GM18861 (cell line): ENCODE measurements around the gene COLEC11.

Experiments
- ATAC-seq: cut with Tn5 transposase; IDR thresholded peaks from one replicate; pipeline ENCODE4 v1.9.1; 2021; ENCODE audit not compliant: unreplicated experiment

COLEC11 gene

DNA sequence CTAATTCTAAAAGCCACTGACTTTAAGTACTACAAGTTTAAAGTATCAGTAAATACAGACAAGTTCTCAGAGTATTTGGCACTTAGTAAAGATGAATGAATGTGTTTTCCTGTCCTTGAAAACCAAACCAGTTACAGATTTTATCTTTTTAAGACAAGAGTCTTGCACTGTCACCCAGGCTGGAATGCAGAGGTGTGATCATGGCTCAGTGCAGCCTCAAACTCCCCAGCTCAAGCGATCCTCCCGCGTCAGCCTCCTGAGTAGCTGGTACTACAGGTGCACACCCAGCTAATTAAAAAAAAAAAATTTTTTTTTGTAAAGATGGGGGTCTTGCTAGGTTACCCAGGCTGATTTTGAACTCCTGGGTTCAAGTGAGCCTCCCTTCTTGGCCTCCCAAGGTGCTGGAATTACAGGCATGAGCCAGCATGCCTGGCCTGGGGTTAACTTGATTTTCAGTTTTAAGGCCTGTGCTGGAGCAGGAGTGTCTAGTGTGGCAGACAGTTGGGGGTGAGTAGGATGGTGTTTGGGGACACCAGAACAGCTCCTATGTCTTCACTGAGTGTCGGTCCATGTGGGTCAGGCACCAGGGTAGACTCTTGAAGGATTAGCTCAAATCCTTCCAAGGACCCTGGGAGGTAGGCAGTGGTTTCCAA lies 10.2 kb upstream of the COLEC11 start:
- ATAC-seq, result no peak

DNA sequence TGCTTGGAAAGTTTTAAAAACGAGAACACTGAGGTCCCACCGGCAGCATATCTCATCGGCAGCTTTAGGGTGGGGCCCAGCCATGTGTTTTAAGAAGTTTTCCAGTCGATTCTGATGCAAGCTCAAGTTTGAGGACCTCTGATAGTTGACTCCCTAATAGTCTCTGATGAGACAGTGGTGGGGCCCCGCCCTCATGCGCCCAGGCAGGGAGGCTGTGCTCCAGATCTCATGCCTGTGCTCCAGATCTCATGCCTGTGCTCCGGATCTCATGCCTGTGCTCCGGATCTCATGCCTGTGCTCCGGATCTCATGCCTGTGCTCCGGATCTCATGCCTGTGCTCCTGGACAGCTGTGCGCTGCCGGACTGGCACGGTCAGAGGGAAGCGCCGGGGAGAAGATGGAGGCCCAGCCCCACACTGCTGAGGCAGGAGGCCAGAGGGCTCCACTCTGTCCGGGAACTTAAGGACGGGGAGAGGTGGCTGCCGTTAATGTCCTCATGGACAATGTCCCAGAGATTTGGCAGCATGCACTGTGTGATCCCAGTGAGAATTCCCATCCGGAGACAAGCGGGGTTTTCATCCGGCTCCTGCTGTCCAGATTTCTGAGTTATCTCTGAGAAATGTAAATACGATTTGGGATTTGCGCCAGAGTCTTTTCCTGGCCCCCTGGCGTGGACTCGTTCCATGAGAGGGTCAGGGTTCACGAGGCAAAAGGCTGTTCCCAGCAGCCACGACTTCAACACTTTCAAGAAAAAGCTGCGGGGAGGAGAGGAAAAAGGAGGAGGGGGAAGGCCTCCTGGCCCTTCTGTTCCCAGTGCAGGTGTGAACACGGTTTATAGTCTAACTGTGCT lies 9.4 kb upstream of the COLEC11 start:
- no peak for ATAC-seq

DNA sequence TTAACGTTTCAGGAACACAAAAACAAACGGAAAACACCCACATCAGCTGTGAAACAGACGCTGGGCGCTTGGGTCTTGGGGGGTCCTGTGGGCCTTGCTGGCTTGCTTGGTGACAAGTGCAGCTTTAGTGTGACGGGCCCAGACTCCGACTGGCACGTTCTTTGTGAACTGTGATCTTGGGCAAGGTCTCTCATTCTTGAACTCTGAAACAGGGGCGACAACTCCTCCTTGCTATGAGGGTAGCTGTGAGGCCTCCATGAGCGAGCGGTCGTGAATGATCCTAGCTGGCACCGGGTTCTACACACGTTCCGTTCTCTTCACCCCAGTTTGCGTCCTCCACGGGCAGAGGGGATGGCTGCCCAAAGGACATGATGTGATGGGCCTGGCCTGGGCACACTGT lies 8.7 kb upstream of the COLEC11 start:
- ATAC-seq, result no peak

DNA sequence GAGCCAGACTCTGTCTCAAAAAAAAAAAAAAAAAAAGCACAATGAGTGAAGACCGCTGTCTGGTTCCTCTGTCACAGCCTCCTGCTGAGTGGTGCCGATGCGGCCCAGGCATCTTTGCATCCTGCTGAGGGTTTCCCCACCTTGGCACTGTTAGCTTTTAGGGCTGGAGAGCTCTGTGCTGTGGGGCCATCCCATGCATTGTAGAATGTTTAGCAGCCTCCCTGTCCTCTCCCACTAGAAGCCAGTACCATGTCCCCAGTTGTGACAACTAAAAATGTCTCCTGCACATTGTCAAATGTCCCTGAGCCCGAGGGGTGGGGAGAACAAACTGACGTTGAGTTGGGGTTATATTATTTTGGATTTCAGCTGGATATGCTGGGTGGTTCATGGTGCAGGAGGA lies 7.9 kb upstream of the COLEC11 start:
- no peak for ATAC-seq

DNA sequence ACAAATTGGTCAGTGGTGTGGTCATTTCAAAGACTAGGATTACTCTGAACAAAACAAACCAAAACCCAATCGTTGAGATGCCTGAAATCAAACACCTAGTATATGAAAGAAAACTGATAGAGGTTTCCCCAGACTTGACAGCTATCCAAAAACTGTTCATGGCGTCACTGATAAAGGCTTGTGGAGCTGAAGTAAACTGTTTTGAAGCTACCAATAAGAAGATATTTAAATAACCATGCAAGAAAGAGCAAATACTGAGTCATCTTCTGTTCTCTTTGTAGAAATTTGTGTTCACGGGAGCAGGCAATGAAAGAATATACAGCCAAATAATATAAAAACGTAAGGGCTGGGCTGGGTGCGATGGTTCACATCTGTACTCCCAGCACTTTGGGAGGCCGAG lies 7.5 kb upstream of the COLEC11 start:
- ATAC-seq, result no peak

DNA sequence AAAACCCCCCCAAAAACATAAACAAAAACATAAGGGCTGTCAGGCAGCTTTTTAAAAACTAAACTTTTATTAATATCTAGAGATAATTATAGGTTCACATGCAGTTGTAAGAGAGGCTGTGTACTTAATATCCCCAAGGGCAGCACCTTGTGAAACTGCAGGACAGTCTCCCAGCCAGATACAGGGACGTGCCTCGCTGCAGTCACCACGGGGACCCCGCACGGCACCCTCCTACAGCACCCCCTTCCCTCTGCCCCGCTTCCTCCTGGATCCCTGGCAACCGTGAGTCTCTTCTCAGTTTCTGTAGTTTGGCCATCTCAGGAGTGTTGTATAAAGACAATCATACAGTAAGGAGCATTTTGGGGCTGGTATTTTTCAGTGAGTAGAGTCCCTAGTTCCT lies 6.8 kb upstream of the COLEC11 start:
- no peak for ATAC-seq

DNA sequence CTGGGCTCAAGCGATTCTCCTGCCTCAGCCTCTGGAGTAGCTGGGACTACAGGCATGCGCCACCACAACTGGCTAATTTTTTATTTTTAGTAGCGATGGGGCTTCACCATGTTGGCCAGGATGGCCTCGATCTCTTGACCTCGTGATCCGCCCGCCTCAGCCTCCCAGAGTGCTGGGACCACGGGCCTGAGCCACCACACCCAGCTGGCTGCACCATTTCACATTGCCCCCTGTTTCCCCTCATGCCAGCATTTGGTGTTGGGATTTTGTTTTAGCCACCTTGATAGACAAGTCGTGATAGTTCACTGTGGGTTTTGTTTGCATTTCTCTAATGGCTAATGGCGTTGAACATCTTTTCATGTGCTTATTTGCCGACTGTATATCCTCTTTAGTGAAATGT lies 5.8 kb upstream of the COLEC11 start:
- no peak for ATAC-seq

DNA sequence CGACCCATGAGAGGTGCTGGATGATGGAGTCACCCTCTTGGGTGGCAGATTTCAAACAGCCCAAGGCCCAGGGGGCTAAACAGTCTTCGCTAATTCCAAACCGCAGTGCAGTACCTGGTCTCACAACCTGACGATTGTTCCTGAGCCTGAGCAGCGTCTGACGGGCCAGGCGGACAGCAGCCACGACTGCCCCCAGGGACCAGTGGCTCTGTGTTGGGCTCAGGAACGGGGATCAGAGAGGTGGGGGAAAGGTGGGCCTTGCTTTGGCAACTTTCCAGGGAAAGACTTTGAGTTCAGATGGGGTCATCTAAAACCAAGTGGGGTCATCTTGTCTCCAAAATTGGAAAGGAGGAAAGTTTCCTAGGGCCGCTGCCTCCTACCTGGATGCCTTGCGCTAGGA lies 492 bp downstream of the COLEC11 start:
- no peak for ATAC-seq

DNA sequence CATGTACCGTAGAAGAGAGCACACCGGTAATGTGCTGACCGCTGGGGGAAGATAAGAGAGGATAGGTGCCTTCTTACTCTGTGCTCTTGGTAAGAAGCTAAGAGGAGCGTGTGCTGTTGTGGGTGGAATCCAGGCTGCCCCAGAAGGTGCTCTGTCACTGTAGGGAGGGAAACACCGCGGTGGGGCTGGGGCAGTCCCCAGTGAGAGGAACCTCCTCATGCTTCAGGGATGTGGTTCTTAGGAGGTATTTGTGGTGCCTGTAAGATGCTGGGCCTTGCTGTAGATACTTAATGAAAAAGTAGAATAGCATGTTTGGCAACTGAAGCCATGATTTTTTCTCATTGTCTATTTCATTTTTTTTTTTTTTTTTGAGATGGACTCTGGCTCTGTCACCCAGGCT lies 1.1 kb downstream of the COLEC11 start:
- peak; percentile 72 for ATAC-seq

DNA sequence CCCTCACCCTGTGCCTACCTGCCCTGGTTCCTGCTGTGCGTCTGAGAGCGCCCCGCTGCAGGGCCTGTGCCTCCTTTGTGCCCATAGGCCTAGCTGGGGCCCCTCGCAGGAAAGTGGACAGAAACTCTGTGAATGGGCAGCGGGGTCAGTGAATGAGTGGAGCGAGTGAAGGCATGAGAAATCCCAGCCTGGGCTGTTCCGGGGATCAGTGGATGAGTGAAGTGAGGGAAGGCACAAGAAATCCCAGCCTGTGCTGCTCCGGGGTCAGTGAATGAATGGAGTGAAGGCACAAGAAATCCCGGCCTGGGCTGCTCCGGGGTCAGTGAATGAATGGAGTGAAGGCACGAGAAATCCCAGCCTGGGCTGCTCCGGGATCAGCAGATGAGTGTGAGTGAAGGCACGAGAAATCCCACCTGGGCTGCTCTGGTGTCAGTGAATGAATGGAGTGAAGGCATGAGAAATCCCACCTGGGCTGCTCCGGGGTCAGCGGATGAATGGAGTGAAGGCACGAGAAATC lies 2.0 kb downstream of the COLEC11 start:
- ATAC-seq, result no peak

DNA sequence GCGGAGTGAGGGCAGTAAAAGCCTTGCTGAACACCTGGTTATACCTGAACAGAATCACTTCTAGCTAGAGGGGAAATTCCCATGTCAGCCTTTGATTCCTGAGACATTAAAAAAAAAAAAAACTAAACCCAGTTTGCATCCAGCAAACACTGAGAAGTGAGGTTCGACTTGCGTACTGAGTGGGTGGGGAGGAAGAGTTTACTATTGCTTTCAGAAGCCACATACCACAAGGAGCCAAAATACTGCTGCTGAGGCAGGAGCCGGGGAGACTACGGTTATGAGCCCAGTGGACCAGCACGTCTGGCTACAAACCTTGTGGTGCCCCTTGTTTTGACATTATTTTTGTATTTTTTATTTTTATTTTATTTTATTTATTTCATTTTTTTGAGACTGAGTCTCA lies 2.7 kb downstream of the COLEC11 start:
- no peak for ATAC-seq

DNA sequence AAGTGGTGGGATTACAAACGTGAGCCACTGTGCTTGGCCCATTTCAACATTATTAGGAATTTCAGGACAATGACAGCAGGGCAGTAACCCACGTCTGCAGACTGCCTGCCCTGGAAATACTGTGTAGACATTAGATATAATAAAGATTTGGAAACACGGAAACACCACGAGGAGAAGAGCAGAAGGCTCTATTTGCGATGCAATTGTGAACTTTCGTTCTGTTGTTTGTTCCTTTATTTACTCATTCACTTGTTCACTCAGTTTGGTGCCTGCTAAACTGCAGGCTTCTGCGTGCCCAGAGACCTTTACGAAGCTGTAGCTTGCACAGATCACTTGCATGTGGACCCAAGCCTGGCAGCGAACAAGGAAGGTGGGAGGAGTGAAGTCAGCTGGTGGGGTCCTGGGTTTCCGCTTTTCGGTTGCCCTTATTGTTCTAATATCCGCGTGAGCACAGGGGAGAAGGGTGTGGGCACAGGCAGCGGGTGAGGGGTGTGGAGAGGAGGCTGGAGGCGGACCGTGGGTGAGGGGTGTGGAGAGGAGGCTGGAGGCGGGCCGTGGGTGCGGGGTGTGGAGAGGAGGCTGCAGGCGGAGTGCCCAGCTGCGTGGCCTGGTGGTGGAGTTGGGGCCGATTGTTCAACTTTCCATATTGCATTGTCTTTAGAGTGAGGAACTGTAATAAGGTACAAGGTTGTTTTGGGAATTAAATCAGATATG lies 3.4 kb downstream of the COLEC11 start:
- ATAC-seq, result no peak

DNA sequence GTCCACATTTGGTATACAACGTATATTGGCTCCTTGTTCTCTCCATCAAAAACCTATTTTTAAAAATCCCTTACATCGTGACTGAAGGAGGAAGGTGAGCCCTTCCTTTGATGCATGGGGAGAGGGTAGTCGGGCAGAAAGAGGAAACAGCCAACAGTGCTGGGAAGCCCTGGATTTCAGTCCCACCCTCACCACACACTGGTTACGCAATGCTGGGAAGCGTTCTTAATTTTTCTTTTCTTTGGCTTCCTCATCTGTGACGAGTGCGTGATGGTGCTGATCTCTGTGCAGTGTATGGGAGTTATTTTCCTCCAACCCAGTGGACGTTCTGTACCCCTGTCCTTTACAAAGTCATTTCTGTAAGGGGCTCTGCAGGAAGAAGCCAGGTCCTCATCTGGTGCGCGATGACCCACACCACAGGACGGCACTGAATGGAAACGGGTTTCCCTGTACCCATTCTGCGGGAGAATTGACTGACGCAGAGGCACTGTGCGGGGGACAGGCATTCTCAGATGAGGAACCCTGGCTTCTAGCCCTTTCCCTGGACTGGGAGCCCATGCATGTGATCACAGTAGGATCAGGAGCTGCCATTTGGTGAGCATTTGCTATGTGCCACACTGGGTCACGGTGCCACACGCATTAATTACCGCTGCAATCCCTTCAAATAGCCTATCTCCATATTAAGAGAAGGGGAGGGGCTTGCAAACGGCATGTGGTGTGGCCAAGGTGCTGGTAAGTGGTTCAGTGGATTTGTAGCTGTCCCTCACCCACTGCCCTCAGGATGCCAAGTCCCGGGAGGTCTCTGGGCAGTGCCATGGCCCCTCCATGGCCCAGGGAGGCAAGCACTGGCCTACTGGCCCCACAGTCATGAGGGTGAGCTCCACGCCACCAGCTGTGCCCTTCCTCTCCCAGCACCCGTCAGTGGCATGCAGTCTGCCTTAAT lies 4.3 kb downstream of the COLEC11 start:
- ATAC-seq, result no peak

DNA sequence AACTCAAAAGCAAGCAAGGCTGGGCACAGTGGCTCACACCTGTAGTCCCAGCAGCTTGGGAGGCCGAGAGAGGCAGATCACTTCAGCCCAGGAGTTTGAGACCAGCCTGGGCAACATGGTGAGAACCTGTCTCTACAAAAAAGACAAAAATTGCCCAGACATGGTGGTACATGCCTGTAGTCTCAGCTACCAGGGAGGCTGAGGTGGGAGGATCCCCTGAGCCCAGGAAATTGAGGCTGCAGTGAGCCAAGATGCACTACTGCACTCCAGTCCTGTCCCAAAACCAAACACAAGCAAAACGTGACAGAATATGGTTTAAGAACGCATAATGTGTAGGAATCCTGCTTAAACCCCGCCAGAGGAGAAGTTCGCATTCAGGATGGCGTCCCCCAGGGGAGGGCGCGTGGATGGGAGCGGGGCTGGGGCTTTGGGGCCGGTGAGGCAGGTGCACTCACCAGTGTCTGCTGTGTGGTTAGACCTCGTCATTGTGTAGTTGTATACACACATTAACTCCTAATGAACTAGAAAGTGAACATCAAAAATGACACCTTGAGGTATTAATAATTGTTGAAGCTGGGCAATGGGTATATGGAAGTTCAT lies 5.4 kb downstream of the COLEC11 start:
- ATAC-seq, result no peak

DNA sequence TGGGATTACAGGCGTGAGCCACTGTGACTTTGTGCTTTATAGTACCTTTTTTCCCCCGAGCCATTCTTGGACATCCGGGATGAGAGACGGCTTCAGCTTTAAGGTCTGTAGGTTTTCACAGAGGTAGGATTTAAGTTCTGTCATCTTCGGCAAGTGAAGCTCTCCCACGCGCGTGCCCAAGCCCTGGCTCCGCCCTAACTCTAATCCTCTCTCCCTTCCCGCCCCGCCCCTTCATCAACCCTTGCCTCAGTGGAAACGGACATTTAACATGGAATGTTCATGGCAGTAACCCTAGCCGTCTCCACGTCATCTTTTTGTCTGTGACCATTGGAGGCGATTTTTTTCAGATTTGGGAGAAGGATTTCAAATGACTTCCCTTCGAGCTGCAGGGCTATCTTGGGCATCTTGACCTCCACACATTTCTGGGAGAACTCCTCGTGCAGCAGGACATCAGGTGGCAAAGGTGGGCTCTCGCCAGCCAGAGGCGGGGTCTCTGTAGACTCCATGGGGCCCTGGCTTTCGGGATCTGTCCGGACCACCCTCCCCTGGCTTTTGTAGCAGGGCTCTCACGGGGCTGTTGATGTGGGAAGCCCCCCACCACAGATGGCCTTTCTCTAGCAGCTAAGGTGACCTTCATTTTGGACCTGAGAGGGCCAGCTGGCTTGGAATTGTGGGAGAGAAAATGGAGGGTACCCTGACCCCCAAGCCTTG lies 6.8 kb downstream of the COLEC11 start:
- no peak for ATAC-seq

DNA sequence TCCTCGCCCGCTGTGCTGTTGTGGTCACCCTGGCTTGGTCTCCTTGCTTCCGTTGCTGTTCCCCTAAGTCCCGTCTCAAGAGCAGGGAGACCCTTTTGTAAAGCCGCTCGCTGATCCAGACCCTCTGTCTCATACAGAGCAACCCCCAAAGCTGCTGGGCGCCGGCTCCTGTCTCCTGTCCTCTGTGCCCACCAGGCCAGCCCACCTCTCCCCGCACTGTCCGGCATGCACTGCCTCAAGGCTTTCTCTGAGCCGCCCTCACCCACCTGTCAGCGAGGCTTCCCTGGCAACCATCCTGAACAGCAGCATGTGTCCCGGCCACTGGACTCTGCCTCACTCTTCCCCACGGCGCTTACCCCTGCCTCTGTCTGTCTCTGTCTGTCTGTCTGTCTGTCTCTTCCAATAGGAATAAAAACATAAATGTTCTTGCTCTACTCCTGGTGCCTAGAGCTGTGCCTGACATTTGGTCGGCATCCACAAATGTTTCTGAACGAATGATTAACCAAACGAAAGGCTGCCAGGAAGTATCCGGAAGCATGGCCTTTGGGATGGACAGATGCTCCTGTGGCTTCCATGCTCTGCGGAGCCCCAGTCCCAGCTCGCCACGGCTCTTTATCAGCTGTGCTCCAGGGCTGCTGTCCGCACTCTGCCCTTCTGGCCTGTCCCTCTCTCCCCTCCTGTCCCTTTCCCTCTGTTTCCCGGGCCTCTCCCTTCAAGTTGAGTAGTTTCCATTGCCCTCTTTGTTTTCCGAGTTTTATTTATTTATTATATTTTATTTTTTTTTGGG lies 7.8 kb downstream of the COLEC11 start:
- ATAC-seq, result no peak

DNA sequence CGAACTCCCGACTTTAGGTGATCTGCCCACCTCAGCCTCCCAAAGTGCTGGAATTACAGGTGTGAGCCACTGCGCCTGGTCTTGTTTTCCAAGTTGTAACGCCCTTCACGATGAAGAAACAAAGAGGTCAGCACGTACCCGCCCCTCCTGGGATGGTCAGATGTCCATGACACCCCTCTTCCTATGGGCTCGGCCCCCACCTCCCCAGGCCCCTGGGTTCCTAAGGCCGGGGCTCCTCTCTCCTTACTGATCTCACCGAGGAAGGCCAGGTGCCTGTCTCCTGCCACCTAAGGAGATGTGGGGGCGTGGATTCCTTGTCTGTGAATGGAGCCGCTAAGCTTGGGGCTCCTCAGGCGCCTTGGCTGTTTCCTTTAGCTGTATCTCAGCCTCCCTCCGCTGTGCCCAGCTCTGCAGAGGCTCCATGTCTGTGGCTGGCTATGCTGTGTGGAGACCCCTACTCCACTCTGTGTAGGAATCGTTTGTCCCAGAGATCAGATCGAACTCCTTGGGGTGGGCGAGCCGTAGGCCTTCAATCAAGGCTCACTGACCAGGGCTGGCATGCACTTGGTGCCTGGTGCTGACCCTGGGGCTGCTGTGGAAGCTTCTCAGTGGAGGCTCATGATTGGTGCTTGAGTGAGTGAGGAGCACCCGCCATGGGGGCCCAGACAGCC lies 8.8 kb downstream of the COLEC11 start:
- ATAC-seq, result no peak

DNA sequence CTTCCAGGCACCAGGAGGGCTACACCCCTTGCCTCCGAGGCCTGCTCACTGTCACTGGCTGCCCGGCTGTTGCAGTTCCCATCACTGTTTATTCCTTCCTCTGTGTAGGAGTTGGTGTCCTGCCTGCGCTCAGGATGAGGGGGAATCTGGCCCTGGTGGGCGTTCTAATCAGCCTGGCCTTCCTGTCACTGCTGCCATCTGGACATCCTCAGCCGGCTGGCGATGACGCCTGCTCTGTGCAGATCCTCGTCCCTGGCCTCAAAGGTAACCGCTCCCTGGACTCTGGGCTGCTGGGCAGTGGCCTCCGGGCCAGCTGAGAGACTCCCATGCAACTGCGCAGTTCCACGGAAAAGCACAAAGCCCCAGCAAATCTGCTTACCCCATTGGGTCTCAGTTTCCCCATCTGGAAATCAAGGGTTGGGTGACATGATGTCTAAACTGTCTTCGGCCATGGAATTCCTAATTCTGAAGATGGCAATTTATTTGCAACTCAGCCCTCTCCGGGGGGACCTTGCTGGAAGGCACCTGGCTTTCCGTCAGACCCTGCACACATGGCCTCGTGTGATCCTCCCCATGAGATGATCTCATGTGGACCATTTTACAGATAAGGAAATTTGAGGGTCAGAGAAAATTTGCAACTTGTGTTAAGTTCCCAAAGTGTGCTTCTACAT lies 9.4 kb downstream of the COLEC11 start:
- ATAC-seq, result no peak
